ENCODE data around the gene XYLT1.

The XYLT1 gene

GRCh38 chr16:17232487-17232886 lies 238.3 kb downstream of the XYLT1 start:
- no peak for TF ChIP-seq CTCF (IDR thresholded peaks at IDR 0.05; ENCODE audit: control insufficient read depth, insufficient read depth, low read depth, low read length, missing control alignments)
- DNase-seq (ENCODE audit: low read depth): no peak
- no peak overlapping the region for H3K4me3 ChIP-seq (ENCODE audit: control insufficient read depth, low read depth, low read length)

GRCh38 chr16:17231972-17232371 lies 238.8 kb downstream of the XYLT1 start:
- DNase-seq (ENCODE audit: low read depth): no peak
- no peak overlapping the region for H3K4me3 ChIP-seq (ENCODE audit: control insufficient read depth, low read depth, low read length)
- no peak for TF ChIP-seq CTCF (IDR thresholded peaks at IDR 0.05; ENCODE audit: control insufficient read depth, insufficient read depth, low read depth, low read length, missing control alignments)

- TF ChIP-seq CTCF (IDR thresholded peaks at IDR 0.05; ENCODE audit: control insufficient read depth, insufficient read depth, low read depth, low read length, missing control alignments): no peak
- no peak overlapping the region for H3K4me3 ChIP-seq (ENCODE audit: control insufficient read depth, low read depth, low read length)
- no peak for DNase-seq (ENCODE audit: low read depth)
Observed at GRCh38 chr16:17230932-17231581, 239.7 kb downstream of the XYLT1 start.

- DNase-seq (ENCODE audit: low read depth): no peak
- H3K4me3 ChIP-seq (ENCODE audit: control insufficient read depth, low read depth, low read length): no peak overlapping the region
- no peak for TF ChIP-seq CTCF (IDR thresholded peaks at IDR 0.05; ENCODE audit: control insufficient read depth, insufficient read depth, low read depth, low read length, missing control alignments)
Observed at GRCh38 chr16:17229766-17230165, 241.0 kb downstream of the XYLT1 start.

- TF ChIP-seq CTCF (IDR thresholded peaks at IDR 0.05; ENCODE audit: control insufficient read depth, insufficient read depth, low read depth, low read length, missing control alignments): no peak
- H3K4me3 ChIP-seq (ENCODE audit: control insufficient read depth, low read depth, low read length): no peak overlapping the region
- DNase-seq (ENCODE audit: low read depth): no peak
Observed at GRCh38 chr16:17229131-17229530, 241.6 kb downstream of the XYLT1 start.

- no peak for TF ChIP-seq CTCF (IDR thresholded peaks at IDR 0.05; ENCODE audit: control insufficient read depth, insufficient read depth, low read depth, low read length, missing control alignments)
- no peak overlapping the region for H3K4me3 ChIP-seq (ENCODE audit: control insufficient read depth, low read depth, low read length)
- no peak for DNase-seq (ENCODE audit: low read depth)
Observed at GRCh38 chr16:17228708-17229055, 242.1 kb downstream of the XYLT1 start.
